ENCODE measurements around the gene PIGT. TPM values are rescaled to one million over a fixed set of nuclear protein-coding genes. Genes with fewer than 3 reads are reported as not detected.

Gene PIGT
- total RNA-seq, 1 donor from 2014 or later, result 136 TPM

DNA sequence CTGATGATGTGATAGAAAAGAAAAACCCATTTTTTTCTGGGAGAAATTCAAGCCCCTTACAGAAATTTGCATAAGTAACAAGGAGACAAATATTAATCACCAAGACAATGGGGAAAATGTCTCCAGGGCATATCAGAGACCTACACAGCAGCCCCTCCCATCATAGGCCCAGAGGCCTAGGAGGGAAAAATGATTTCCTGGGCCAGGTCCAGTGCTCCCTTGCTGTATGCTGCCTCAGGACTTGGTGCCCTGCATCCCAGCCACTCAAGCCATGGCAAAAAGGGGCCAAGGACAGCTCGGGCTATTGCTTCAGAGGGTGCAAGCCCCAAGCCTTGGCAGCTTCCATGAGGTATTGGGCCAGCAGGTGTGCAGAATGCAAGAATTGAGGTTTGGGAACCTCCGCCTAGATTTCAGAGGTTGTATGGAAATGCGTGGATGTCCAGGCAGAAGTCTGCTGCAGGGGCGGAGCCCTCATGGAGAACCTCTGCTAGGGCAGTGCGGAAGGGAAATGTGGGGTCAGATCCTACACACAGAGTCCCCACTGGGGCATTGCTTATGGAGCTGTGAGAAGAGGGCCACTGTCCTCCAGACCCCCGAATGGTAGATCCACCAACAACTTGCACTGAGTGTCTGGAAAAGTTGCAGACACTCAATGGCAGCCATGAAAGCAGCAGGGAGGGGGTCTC lies 15.5 kb upstream of the PIGT start:
- DNase-seq (ENCODE audit: low read depth), result no peak

DNA sequence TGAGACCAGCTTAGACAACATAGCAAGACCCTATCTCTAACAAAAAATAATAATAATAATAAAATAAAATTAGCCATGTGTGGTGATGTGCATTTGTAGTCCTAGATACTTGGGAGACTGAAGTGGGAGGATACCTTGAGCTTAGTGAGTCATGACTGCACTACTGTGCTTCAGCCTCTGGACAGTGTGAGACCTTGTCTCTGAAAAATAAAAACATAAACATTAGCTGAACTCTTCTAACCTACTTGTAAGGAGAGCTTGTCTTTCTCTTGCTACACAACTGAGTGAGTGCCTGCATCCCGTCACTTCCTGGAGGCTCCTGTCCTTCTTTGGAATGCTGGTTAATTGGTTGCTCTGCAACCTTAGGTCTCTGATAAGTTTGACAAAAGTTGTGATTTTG lies 13.0 kb upstream of the PIGT start:
- DNase-seq (ENCODE audit: low read depth), result no peak

- no peak for DNase-seq (ENCODE audit: low read depth)
These were observed 11.5 kb upstream of the PIGT start for GRCh38 chr20:45404438-45404837.

DNA sequence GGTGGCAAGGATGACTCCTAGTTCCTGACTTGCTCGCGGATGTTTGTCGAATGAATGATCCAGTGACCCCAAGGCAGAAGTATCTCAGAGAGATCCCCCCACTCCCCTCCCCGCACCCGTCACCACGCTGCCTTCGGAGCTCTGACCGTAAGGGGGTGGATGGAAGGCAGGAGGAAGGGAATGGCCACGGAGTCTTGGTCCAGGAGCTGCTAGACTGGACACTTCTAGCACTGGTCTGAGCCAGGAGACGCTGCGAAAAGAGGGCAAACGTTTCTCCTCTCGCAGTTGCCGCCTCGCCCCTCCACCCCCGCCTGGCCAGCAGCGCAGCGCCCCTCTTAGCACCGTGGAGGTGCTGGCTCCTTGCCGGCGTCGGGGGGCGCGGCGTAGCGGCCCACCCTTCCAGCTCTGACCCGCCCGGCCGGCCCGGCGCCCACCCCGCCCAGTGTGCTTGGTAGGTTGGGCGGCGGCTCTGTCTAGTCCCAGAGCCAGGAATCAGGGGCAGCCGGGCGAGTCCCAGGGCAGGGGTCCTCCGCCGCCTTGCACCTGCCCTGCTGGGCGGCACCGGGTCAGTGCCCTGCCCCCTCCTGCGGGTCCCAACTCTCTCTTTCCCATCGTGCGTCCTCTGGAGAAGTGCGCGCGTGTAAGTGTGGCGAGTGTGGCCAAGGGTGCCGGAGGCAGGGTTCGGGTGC lies 10.2 kb upstream of the PIGT start:
- DNase-seq (ENCODE audit: low read depth), result no peak

DNA sequence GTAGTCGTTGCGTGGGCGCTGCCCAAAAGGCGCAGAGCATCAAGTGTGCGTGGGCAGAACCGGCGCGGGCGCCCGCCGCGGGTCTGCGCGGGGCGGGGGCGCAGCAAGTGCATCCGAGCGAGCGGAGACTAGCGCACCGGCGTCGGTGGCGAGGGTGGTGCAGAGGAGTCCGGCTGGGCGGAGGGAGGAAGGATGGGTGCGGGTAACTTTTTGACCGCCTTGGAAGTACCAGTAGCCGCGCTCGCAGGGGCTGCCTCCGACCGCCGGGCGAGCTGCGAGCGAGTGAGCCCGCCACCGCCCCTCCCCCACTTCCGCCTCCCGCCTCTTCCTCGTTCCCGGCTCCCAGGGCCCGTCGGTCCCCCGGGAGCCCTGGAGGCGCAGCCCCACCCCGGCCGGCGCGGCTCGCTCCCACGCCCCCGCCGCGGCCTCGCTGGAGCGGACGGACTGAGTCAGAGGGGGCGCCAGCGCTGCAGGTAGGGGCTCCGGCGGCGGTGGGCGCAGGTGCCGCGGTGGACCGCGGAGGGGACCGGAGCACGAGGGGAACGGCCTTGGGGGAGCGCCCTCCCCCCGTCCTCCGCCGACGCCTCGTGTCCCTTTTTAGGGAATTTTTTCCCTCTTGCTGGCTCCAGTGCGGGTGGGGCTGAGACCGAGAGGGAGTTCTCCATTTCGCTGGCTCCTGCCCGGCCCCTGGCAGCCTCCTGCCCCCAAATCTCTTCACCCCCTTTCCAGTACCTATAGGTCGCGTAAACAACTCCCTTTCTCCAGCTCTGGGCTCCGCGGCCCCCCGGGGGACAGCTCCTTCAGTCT lies 9.5 kb upstream of the PIGT start:
- peak; percentile 24 for DNase-seq (ENCODE audit: low read depth)

- DNase-seq (ENCODE audit: low read depth), result peak; percentile 18
These were observed 8.7 kb upstream of the PIGT start for GRCh38 chr20:45407067-45407745.

DNA sequence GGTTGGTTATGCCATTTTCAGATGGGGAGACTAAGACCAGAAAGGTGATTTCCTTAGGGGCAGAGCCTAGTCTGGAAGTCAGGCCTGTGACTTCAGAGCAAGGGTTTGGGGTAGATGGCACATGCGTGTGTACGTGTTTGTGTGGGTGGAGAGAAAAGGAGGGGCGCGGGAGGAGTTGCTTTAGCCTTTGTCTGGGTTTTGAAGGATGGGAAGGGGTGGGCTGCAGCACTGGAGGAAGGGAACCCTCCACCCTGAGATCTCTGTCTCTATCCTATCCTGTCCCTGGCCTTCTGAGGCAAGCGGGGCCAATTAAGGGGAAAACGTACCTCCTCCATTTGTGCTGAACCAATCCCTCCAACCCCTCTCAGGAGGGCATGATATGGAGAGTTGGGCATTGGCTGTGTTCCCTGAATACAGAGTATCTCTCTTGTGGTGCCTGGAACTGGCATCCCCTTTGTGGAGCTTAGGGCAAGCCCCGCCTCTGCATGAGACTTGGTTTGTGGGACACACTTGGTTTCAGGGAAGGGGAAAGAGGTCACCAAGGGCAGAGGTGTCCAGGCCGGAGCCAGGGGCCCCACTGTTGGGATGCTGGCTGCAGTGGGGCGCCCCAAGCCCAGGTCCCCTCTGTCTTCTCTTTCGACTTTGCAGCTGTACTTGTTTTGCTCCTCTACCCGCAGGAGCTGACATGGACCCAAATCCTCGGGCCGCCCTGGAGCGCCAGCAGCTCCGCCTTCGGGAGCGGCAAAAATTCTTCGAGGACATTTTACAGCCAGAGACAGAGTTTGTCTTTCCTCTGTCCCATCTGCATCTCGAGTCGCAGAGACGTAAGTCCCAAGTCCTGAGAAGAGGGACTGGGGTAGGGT lies 7.9 kb upstream of the PIGT start, which contains the start of gene DBNDD2:
Gene DBNDD2 (plus strand): TSS at position 507 of the 863 bp plus-strand sequence. CDS start 179 bp downstream, at position 686.
- no peak for DNase-seq (ENCODE audit: low read depth)

DNA sequence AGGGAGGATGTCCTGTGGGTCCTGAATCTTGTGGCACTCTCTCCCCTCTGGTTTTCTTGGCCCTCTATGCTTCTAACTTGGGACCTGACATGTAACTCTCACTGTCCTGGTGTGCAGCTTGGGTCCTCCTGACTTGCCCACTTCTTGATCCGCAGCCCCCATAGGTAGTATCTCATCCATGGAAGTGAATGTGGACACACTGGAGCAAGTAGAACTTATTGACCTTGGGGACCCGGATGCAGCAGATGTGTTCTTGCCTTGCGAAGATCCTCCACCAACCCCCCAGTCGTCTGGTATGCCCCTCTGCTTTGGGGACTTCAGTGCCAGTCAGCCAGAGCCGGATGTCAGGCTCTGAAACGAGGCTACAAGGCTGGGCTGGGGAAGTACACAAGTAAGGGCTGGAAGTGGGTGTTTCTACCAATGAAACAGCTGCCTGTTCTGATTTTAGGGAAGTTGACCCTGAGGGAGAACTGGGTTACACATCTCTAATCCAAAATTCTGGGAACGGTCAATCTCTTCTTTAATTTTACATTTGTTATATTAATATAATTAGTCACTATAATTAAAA lies 7.2 kb upstream of the PIGT start:
- no peak for DNase-seq (ENCODE audit: low read depth)

GRCh38 chr20:45409521-45410272 lies 6.2 kb upstream of the PIGT start:
- DNase-seq (ENCODE audit: low read depth), result no peak

GRCh38 chr20:45410887-45411286 lies 5.1 kb upstream of the PIGT start:
- no peak for DNase-seq (ENCODE audit: low read depth)

DNA sequence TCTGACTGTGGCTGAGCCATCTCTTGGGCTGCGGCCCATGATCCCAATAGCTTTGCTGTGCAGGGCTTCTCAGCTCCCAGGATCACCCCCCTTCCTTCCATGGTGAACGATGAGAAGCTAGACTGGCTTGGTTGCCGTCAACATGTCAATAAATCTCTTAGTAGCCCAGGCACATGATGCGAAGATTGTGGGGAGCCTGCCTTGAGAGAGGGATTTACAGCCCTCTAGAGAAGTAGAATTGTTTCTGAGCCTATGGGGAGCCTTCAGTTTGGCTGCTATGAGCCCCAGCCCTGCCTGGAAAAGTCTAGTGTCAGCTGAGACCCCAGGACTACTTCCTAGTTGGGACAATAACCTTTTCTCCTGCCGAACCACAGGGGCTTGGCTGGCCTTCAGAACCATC lies 3.3 kb upstream of the PIGT start:
- no peak for DNase-seq (ENCODE audit: low read depth)

GRCh38 chr20:45413479-45413878 lies 2.5 kb upstream of the PIGT start:
- DNase-seq (ENCODE audit: low read depth), result no peak

- DNase-seq (ENCODE audit: low read depth), result no peak
These were observed 976 bp downstream of the PIGT start for GRCh38 chr20:45416917-45417316.

GRCh38 chr20:45419188-45420091 lies 3.5 kb downstream of the PIGT start:
- peak; percentile 98 for DNase-seq (ENCODE audit: low read depth)

- DNase-seq (ENCODE audit: low read depth), result no peak
These were observed 4.2 kb downstream of the PIGT start for GRCh38 chr20:45420125-45420524.

DNA sequence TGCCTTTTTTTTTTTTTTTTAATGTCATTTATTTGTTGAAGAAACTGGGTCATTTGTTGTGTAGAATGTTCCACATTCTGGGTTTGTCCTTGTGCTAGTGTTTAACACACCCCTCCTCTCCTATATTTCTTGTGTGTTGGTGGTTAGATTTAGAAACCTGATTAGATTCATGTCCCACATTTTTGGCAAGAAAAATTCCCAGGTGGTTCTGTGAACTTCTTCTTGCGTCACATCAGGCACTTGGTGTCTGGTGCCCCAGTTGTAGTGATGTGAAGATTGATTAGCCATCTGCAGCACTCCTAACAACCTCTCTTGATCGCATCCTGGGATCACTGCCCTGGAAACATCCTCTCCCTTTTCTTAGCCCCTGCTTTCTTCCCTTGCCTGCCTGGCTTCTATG lies 7.8 kb downstream of the PIGT start:
- DNase-seq (ENCODE audit: low read depth), result no peak

GRCh38 chr20:45425561-45425960 lies 9.6 kb downstream of the PIGT start:
- no peak for DNase-seq (ENCODE audit: low read depth)

DNA sequence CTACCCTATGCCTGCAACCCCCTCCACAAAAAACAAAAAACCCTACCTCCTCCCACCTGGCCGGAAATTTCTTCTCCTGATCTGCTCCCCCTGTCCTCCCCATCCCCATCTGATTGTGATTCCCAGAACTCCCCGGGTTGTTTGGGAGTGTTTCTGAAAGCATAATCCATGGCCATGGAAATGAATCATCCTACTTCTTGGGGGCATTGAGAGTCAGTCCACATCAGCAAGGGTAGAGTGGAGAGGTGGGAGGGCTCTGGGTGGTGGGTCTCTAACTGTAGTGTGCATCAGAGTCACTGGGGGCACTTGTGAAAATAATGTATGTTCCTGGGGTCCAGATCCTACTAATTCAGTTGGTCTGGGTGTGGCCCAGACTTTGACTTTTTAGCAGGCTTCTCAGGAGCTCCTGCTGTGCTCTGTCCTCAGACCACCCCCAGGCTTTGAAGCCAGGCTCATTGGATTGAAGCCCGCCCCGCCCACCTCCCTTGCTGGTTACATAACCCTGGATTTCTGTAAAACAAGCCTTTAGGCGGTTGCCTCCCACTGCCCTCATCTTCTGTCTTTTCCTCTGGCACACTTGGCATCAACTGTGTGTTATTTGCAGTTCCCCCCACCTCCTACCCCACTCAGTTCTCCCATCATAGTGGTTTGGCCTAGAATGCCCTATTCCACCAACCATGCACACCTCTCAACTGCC lies 10.5 kb downstream of the PIGT start:
- no peak for DNase-seq (ENCODE audit: low read depth)

All from myocyte (in vitro differentiated cells).